Measurements from ENCODE around the gene CFI.

GRCh38 chr4:109729718-109730618, 71.8 kb downstream of the CFI start, which contains the start of gene PLA2G12A:
- TF ChIP-seq ESRRA (IDR thresholded peaks at IDR 0.05; ENCODE audit: borderline replicate concordance, low read depth) (no peak), BACH1 (tag; IDR thresholded peaks at IDR 0.05) (no peak), CHD1 (IDR thresholded peaks at IDR 0.05; ENCODE audit: low read length) (peak; percentile 56), KLF6 (CRISPR knock-in tag; IDR thresholded peaks at IDR 0.05; ENCODE audit: borderline replicate concordance) (no peak), EP300 (IDR thresholded peaks at IDR 0.05; ENCODE audit: low read length) (no peak), POLR2AphosphoS5 (IDR thresholded peaks at IDR 0.05; ENCODE audit: control insufficient read depth, insufficient read depth, low read depth, low read length) (0 out of 2 replicates have a peak, but pooled peaks have one; percentile 22), ATF2 (CRISPR knock-in tag; IDR thresholded peaks at IDR 0.05) (no peak), FOXA1 (IDR thresholded peaks at IDR 0.05; ENCODE audit: borderline replicate concordance) (no peak), NCOA2 (IDR thresholded peaks at IDR 0.05; ENCODE audit: partially characterized antibody in 2 of 2) (no peak), SMC3 (conservative IDR thresholded peaks at IDR 0.05; ENCODE audit: insufficient read depth, low read depth, low read length) (no peak), SMARCE1 (IDR thresholded peaks at IDR 0.05) (no peak; the same call in 1 of the 2 replicates)
- TF ChIP-seq, protein P1, sequence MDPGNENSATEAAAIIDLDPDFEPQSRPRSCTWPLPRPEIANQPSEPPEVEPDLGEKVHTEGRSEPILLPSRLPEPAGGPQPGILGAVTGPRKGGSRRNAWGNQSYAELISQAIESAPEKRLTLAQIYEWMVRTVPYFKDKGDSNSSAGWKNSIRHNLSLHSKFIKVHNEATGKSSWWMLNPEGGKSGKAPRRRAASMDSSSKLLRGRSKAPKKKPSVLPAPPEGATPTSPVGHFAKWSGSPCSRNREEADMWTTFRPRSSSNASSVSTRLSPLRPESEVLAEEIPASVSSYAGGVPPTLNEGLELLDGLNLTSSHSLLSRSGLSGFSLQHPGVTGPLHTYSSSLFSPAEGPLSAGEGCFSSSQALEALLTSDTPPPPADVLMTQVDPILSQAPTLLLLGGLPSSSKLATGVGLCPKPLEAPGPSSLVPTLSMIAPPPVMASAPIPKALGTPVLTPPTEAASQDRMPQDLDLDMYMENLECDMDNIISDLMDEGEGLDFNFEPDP (CRISPR knock-in tag; IDR thresholded peaks at IDR 0.05): no peak

All from K562 (cell line).